Stimulated activated effector memory CD8-positive, alpha-beta T cell treated with anti-CD3 and anti-CD28 coated beads, Interleukin-12 subunit alpha, Interleukin-12 subunit beta, amount 100 ng/mL, for 72 hours (primary cell): Measurements from ENCODE around the gene BFSP2.

ENCODE experiments used
- ATAC-seq: fragments of 150-1000 bp; cut with Tn5 transposase; 2 replicates; pipeline ENCODE4 v1.10.0; 2021
- DNase-seq, 2 donors: peaks; one replicate each; pipeline ENCODE4 v3.0.0; 2021 to 2022; ENCODE audit warnings: low spot score in 2 of 2
- H3K27ac Mint-ChIP-seq: one replicate; pipeline ENCODE4 v1.8.0; 2022; ENCODE audit warnings: mild to moderate bottlenecking, mixed read lengths
- H3K36me3 Mint-ChIP-seq: one replicate; pipeline ENCODE4 v1.8.0; 2022; ENCODE audit warnings: mild to moderate bottlenecking, mixed read lengths
- H3K4me1 Mint-ChIP-seq: one replicate; pipeline ENCODE4 v1.8.0; 2022; ENCODE audit warnings: mixed read lengths
- H3K4me3 Mint-ChIP-seq: one replicate; pipeline ENCODE4 v1.8.0; 2022; ENCODE audit warnings: mild to moderate bottlenecking, mixed read lengths
- H3K9me3 Mint-ChIP-seq: one replicate; pipeline ENCODE4 v1.8.0; 2022; ENCODE audit warnings: mixed read lengths

Gene BFSP2

DNA sequence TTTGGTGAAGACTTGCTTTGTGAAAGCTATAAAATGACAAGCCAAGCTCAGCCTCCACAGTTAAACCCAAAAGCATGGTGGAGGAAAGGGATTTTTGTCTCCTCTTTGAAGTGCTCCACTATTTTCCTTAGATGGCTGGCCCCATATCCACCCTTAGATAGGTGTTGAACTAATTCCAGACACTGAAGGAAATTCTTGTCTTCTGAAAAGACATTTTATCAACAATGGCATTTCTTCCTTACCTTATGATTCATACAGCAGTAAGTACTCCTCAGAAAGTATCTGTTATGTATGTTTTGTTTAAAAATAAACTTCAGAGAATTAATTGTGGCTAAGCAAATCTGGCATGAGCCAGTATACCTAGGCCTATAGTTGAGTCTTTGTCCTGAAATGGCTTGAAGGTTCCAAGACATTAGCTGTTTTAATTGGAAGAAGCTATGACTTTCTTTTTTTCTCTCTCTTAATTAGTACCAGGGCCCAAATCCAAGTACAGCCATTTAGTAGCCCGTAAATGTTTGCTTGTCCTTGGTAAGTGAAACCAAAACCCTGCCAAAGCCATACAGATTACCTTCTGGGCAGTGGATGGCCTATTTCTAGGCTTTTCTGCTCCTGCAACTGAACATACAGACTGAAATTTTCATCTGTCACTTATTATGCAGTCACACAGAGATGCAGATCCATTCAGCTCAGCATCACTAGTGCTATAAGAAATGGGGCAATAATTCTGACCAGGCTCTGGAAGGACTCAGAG is 5.1 kb upstream of the BFSP2 start:
- Mint-ChIP-seq H3K36me3 (no peaks in the 10 kb centered on the region), H3K4me1 (no peaks in the 10 kb centered on the region), H3K27ac (no peak overlapping the region), H3K4me3 (no peak overlapping the region), H3K9me3 (peaks cover 3% of the 10 kb centered on the region)
- ATAC-seq, result no peak
- no peak for DNase-seq

DNA sequence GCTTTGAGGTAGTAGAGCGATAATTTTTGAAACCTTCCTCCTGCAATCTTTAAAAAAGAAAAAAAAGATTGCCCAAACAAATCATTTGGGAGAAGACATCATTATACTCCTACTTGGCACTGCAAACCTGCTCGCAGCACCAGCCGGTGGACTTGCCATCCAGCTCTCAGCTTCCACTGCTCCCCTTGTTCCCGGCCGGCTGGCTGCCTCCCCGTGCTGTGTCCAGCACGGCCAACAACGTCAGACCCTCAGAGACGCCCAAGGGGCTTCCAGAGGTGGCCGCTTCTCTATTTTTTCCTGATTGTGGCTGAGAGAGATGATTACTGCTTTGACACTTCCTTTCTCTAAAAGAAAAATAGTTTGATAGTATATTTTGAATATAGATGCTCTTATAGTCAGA is 3.0 kb upstream of the BFSP2 start:
- no peak for DNase-seq
- Mint-ChIP-seq H3K36me3 (no peaks in the 10 kb centered on the region), H3K4me3 (no peak overlapping the region), H3K9me3 (peaks cover 3% of the 10 kb centered on the region), H3K27ac (no peak overlapping the region), H3K4me1 (no peaks in the 10 kb centered on the region)
- ATAC-seq, result no peak

GRCh38 chr3:133401374-133402135 is 1.7 kb downstream of the BFSP2 start:
- no peak for ATAC-seq
- DNase-seq, result no peak
- no peaks in the 10 kb centered on the region for H3K36me3 Mint-ChIP-seq
- H3K4me3 Mint-ChIP-seq, result no peak overlapping the region
- H3K4me1 Mint-ChIP-seq, result no peaks in the 10 kb centered on the region
- no peaks in the 10 kb centered on the region for H3K9me3 Mint-ChIP-seq
- no peak overlapping the region for H3K27ac Mint-ChIP-seq

DNA sequence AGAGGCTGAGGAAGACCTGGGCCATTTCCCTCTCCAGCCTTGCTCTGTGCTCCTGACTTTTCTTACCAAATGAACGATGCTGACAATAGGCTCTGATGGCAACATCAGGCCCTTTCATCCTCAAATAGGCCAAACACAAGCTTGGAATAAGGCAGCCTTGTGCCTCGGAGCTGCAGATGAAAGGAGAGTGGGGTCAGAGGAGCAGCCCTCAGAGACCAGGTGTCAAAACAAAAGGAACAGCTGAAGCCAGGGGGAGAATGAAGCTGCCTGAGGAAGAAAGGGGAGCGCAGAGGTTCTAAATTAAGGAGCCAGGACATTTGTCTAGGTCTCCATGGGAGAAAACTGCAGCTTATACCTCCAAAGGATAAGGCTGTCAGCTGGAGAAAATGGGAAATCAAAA is 5.1 kb downstream of the BFSP2 start:
- Mint-ChIP-seq H3K27ac (no peak overlapping the region), H3K4me3 (no peak overlapping the region), H3K36me3 (no peaks in the 10 kb centered on the region), H3K9me3 (no peaks in the 10 kb centered on the region), H3K4me1 (no peaks in the 10 kb centered on the region)
- no peak for ATAC-seq
- DNase-seq, result no peak

DNA sequence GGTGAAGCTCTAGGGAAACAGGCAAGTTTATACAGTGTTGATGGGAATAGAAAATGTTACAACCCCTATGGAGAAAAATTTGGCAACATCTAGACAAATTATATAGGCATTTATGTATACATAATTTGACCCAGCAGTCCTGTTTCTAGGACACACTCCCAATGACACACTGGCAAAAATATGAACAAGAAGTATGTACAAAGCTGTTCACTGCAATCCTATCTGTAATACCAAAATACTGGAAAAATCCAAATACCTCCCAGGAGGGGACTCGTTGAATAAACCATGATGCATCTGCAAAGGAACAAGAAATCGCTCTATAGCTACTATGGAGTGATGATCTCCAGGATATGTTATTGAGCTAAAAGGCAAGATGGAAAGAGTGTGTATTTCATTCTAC is 8.5 kb downstream of the BFSP2 start:
- ATAC-seq (no peak), DNase-seq (no peak)
- H3K4me3 Mint-ChIP-seq, result no peak overlapping the region
- H3K36me3 Mint-ChIP-seq, result no peaks in the 10 kb centered on the region
- no peaks in the 10 kb centered on the region for H3K9me3 Mint-ChIP-seq
- H3K27ac Mint-ChIP-seq, result no peak overlapping the region
- H3K4me1 Mint-ChIP-seq, result peaks cover 8% of the 10 kb centered on the region

- H3K9me3 Mint-ChIP-seq, result no peaks in the 10 kb centered on the region
- no peak for DNase-seq
- H3K4me3 Mint-ChIP-seq, result no peak overlapping the region
- no peaks in the 10 kb centered on the region for H3K36me3 Mint-ChIP-seq
- H3K4me1 Mint-ChIP-seq, result peaks cover 12% of the 10 kb centered on the region
- H3K27ac Mint-ChIP-seq, result no peak overlapping the region
- no peak for ATAC-seq
These were observed 9.1 kb downstream of the BFSP2 start for GRCh38 chr3:133408961-133409360.

DNA sequence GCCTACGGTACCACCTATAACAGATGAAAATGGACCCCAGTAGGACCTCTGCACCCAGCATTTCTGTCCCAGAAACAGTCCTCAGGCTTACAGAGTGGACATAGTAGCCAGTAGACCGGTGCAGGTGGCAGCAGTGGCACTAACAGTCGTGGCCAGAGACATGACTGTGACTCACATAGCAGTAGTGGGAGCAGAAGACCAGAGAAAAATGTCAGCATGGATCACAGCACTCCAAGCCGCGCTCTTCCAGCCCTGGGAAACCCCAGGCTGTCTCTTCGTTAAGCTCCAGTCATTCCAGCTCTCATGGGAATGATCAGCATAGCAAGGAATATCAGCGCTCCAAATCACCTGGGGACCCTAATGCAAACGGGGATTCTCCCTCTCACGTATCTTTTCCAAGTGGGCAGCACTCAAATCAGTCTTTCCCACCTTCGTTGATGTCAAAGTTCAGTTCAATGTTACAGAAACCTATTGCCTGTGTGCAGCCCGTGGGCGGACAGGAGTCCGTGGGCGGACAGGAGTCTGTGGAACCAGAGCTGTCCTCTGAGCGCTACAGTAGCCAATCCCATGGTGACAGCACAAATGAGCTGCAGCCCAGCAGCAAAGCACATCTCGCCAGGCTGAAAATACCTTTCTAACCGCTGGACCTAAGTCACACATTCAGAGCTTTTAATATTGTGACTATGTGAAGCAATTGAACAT is 10.5 kb downstream of the BFSP2 start:
- Mint-ChIP-seq H3K9me3 (no peaks in the 10 kb centered on the region), H3K36me3 (no peaks in the 10 kb centered on the region)
- no peak for DNase-seq

GRCh38 chr3:133412183-133413132 is 12.6 kb downstream of the BFSP2 start:
- H3K36me3 Mint-ChIP-seq, result no peaks in the 10 kb centered on the region
- DNase-seq (no peak), ATAC-seq (peak; percentile 46)
- H3K4me3 Mint-ChIP-seq, result no peak overlapping the region
- H3K27ac Mint-ChIP-seq, result no peak overlapping the region
- no peaks in the 10 kb centered on the region for H3K9me3 Mint-ChIP-seq
- H3K4me1 Mint-ChIP-seq, result peaks cover 12% of the 10 kb centered on the region

More for the DNA sequence above, 10.5 kb downstream of the BFSP2 start:
- no peak for ATAC-seq
- Mint-ChIP-seq H3K27ac (no peak overlapping the region), H3K4me1 (peaks cover 12% of the 10 kb centered on the region), H3K4me3 (no peak overlapping the region)

GRCh38 chr3:133413161-133414020 is 13.5 kb downstream of the BFSP2 start:
- Mint-ChIP-seq H3K9me3 (no peaks in the 10 kb centered on the region), H3K4me3 (no peak overlapping the region), H3K36me3 (no peaks in the 10 kb centered on the region), H3K27ac (no peak overlapping the region), H3K4me1 (peaks cover 12% of the 10 kb centered on the region)
- DNase-seq (no peak), ATAC-seq (peak; percentile 43)

- no peak overlapping the region for H3K27ac Mint-ChIP-seq
- no peak for ATAC-seq
- peaks cover 12% of the 10 kb centered on the region for H3K4me1 Mint-ChIP-seq
- no peak for DNase-seq
- no peaks in the 10 kb centered on the region for H3K9me3 Mint-ChIP-seq
- H3K36me3 Mint-ChIP-seq, result no peaks in the 10 kb centered on the region
- no peak overlapping the region for H3K4me3 Mint-ChIP-seq
These were observed 14.2 kb downstream of the BFSP2 start for GRCh38 chr3:133414021-133414392.

GRCh38 chr3:133418361-133418760 is 18.5 kb downstream of the BFSP2 start:
- no peaks in the 10 kb centered on the region for H3K36me3 Mint-ChIP-seq

DNA sequence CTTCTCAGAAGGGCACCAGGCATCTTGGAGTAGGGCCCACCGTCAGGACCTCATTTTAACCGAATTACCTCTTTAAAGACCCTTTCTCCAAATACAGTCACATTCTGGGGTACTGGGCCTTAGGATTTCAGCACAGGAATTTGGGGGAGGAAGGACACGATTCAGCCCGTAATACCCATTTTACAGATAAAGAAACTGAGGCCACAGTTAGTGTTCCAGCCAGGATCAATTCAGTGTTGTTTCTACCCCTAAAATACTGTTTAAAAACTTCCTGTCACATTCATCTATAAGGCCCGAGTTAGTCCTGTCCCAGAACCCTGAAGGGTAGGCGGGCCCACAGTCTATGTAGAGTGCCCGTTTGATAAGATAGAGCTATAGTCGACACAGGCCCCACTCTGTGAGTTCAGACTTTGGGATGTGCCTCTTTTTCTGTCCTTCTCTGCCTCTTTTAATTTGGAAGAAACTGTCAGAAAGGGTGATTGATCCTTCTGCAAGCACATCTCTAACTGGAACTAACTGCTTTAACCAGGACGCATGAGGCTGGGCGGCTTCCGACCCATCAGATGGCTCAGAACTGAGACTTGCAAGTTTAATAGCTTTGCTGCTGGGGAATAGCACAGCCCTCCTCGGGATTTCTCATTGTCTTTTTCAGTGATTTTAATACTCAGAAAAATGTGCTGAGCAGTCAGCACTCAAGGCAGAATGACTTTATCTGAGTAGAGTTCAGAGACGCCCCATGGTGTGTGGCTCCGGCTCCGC is 19.5 kb downstream of the BFSP2 start:
- H3K9me3 Mint-ChIP-seq, result no peaks in the 10 kb centered on the region
- H3K36me3 Mint-ChIP-seq, result no peaks in the 10 kb centered on the region
- no peak for ATAC-seq
- no peak overlapping the region for H3K4me3 Mint-ChIP-seq
- no peaks in the 10 kb centered on the region for H3K4me1 Mint-ChIP-seq
- no peak overlapping the region for H3K27ac Mint-ChIP-seq
- no peak for DNase-seq

More at GRCh38 chr3:133418361-133418760, 18.5 kb downstream of the BFSP2 start:
- no peaks in the 10 kb centered on the region for H3K9me3 Mint-ChIP-seq
- DNase-seq, result no peak
- no peak for ATAC-seq
- peaks cover 4% of the 10 kb centered on the region for H3K4me1 Mint-ChIP-seq
- H3K27ac Mint-ChIP-seq, result peak overlapping the region; percentile 43
- no peak overlapping the region for H3K4me3 Mint-ChIP-seq

- Mint-ChIP-seq H3K4me3 (no peak overlapping the region), H3K4me1 (no peaks in the 10 kb centered on the region), H3K9me3 (no peaks in the 10 kb centered on the region)
These were observed 25.3 kb downstream of the BFSP2 start for GRCh38 chr3:133424937-133425869.

More at GRCh38 chr3:133424937-133425869, 25.3 kb downstream of the BFSP2 start:
- ATAC-seq (peak; percentile 53), DNase-seq (no peak)
- Mint-ChIP-seq H3K36me3 (peaks cover 11% of the 10 kb centered on the region), H3K27ac (peak overlapping the region; percentile 69)
